ENCODE data around the gene NRXN3.

- TF ChIP-seq CTCF (IDR thresholded peaks at IDR 0.05; ENCODE audit: low read length) (no peak), EZH2 (IDR thresholded peaks at IDR 0.05; ENCODE audit: borderline replicate concordance, low read length) (no peak)
These were observed 172.7 kb downstream of the NRXN3 start for GRCh38 chr14:78342879-78343278.

Data from OCI-LY1 (cell line).